HG03558 (cell line): Measurements from ENCODE around the gene GOSR2.
"Not testable (repeated sequence)": the region's sequence is repeated elsewhere in the genome, so short reads cannot be mapped to it uniquely, and the experiment has no call there.

Experiments
- ATAC-seq: cut with Tn5 transposase; IDR thresholded peaks from one replicate; pipeline ENCODE4 v1.9.1; 2021; ENCODE audit warnings: moderate number of reproducible peaks; ENCODE audit not compliant: unreplicated experiment; ENCODE audit errors: extremely low read depth

Gene GOSR2

DNA sequence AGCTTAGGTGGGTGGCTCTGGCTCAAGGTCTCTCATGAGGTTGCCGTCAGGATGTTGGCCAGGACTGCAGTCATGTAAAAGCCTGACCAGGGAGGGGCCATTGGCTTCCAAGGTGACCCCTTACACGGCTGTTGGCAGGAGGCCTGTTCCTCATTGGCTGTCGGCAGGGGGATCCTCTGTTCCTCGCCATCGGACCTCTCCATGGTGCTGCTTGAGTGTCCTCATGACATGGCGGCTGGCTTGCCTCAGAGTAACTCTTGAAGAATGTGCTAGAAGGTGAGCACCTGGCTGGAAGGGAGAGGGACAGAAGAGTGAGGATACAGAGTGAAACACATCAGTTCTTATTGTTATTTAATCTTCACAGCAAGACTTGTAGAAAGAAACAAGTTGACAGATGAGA is 60.8 kb downstream of the GOSR2 start:
- no peak for ATAC-seq

DNA sequence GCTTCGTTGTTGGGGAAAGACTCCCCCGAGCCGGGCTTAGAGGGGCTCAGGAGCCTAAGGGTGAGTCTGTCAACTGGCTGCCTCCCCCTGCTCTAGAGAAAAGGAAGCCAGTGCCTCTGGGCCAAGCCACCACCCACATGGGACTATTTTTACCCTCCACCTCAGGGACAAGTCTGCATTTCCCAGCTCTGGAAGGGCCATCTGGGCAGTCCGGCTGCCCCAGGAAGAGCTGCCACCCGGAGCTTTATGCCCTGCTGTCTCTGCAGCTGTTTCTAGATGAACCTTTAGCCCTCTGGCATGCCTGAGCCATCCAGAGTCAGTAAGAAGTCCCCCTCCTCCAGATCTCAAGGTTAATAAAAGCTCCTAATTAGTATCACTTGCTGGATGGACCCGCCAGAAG is 61.4 kb downstream of the GOSR2 start:
- no peak for ATAC-seq

DNA sequence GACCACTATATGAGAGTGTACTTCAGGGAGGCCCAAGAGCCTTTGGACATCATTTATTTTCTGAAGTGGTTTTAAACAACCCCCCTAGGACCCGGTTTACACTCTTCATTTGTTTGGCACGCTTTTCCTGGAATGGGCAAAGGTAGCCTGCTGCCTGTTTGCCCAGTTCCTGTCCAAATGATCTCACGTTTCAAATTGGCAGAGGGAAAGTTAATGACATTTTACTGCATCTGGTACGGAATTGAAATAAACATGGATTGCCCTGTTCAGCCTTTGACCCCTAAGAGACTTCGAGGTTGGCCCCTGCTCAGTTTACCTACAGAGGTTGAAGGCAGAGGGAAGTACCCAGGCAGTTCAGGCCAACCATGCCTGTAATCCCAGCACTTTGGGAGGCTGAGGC is 61.9 kb downstream of the GOSR2 start:
- ATAC-seq = no peak

DNA sequence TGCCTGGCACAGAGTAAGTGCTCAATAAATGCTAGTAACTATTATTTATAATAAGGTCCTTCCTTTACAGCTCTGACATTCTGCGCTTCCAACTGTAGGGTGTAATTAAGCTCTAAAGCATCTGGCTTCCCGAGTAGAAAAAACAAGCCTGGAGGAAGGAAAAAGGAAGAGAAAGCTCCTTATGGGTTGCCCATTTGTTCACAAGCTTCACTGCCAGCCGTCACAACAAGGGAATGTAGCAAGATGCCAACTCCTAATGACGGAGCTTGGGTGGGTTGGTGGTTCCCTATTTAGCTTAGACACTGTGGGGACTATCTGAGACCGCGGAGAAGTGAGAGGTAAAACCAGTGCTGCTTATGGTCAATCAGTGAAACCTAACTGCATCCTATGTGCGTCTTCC is 63.4 kb downstream of the GOSR2 start:
- no peak for ATAC-seq

GRCh38 chr17:46987927-46988326 is 65.0 kb downstream of the GOSR2 start:
- ATAC-seq = not testable (repeated sequence)

DNA sequence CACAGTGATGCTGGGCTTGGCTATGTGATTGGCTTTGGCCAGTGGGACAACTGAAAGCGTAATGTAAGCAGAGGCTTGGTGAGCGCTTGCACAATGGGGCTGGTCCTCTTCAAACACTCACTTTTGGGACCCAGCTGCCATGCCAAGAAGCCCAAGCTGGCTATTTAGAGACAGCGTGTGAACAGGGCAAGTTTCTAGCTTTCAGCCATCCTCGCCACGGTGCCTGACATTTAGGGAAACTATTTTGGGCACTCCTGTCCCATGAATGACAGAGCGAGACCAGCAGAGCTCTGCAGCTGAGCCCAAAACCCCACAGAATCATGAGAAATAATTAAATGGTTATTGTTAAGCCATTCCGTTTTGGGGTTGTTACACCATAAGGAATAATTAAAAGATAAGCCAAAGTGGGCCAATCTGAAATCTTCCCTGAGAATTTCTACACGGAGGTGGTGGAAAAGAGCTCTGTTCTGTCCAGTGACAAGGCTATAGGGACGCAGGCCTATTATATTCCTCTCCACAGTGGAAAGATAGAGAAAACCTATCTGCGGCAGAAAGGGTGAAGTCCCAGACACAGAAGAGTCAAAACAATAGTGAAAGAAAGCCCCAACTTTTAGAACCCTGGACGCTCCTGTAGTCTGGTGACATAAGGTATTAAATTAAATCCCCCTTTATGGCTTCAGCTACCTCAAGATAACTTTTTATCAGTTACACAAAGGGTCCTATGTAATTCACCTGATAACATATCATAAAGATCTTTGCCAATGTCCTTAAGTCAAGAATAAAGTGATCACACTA is 66.9 kb downstream of the GOSR2 start:
- no peak for ATAC-seq

- ATAC-seq = no peak
Observed at GRCh38 chr17:46991617-46992016, 68.7 kb downstream of the GOSR2 start.
